Upper lobe of left lung (tissue), 4 donors: ENCODE measurements around the gene ORAI2.

ENCODE experiments used
- EP300 ChIP-seq, 4 donors: sonication (generic); formaldehyde crosslinking; IDR thresholded peaks; one replicate each; pipeline ENCODE4 v1.5.1; 2017; ENCODE audit warnings: antibody characterized with exemption in 4 of 4, control low read depth in 2 of 4
- TF ChIP-seq, protein P1 (sequence below), 6 experiments: fragments of 450-650 bp in 4 of 6; fragments of 200-600 bp in 2 of 6; sonication (generic) in 2 of 6; IDR thresholded peaks; one replicate each; pipeline ENCODE4 v1.5.1; 2016 to 2019; ENCODE audit warnings: antibody characterized with exemption in 6 of 6

DNA sequence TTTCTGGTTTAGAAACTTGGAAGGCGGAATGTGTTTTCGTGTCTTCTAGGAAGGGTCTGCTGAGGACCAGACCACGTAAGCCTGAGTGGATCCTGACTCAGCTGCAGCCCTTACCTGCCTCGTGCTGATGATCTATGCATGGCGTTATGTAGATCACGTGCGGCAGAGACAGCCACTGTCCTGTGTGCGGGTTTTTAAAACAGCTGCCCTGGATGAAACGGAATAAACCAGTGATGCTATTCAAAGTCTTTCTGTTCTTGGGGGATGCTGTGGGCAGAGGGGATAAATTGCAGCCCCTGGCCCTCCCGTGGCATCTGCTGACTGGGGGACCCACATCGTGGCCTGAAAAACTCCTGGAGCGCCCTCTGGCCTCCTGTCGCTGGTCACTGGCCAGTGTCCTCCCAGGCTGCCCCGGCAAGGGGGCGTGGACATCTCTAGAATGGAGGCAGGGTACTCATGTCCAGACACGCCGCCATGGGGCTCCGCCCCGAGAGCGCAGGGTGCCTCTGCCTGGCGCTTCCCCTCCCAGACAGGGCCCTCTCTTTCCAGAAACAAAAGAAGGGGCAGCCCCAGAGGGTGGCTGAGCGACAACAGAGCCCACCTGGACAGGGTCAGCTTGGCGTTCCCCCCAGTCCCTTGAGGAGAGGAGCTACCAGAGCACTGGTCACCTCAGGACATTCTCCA lies 18.1 kb downstream of the ORAI2 start:
- TF ChIP-seq, protein P1, sequence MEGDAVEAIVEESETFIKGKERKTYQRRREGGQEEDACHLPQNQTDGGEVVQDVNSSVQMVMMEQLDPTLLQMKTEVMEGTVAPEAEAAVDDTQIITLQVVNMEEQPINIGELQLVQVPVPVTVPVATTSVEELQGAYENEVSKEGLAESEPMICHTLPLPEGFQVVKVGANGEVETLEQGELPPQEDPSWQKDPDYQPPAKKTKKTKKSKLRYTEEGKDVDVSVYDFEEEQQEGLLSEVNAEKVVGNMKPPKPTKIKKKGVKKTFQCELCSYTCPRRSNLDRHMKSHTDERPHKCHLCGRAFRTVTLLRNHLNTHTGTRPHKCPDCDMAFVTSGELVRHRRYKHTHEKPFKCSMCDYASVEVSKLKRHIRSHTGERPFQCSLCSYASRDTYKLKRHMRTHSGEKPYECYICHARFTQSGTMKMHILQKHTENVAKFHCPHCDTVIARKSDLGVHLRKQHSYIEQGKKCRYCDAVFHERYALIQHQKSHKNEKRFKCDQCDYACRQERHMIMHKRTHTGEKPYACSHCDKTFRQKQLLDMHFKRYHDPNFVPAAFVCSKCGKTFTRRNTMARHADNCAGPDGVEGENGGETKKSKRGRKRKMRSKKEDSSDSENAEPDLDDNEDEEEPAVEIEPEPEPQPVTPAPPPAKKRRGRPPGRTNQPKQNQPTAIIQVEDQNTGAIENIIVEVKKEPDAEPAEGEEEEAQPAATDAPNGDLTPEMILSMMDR (IDR thresholded peaks at IDR 0.05): no peak
- TF ChIP-seq EP300 (IDR thresholded peaks at IDR 0.05): no peak
